H1 (cell line): ENCODE data around the gene CEP83.

Experiments used
- CEBPB ChIP-seq: IDR thresholded peaks from 2 replicates; pipeline ENCODE4 v1.6.1; 2012; ENCODE audit warnings: low read depth, low read length
- CTCF ChIP-seq, 3 experiments: IDR thresholded peaks; 1 replicate in 2 of 3; 2 replicates in 1 of 3; pipeline versions ENCODE4 v1.5.1 to v1.6.1; 2011; ENCODE audit warnings: low read length in 3 of 3, mild to moderate bottlenecking in 3 of 3, inconsistent platforms in 2 of 3, low read depth in 1 of 3, moderate library complexity in 1 of 3; ENCODE audit not compliant: insufficient read depth in 1 of 3; ENCODE audit errors: control extremely low read depth in 1 of 3
- E2F6 ChIP-seq: IDR thresholded peaks from 2 replicates; pipeline ENCODE4 v1.6.1; 2012; ENCODE audit warnings: inconsistent platforms
- EP300 ChIP-seq, 2 experiments: IDR thresholded peaks; 1 replicate in 1 of 2; 2 replicates in 1 of 2; pipeline ENCODE4 v1.6.1; 2011 to 2012; ENCODE audit warnings: low read depth in 2 of 2, low read length in 2 of 2, mild to moderate bottlenecking in 2 of 2, borderline replicate concordance in 1 of 2, inconsistent platforms in 1 of 2, moderate library complexity in 1 of 2
- EZH2 ChIP-seq: fragments of 200-600 bp; sonication (generic); IDR thresholded peaks from 2 replicates; pipeline ENCODE4 v1.7.1; 2012; ENCODE audit warnings: low read depth, mild to moderate bottlenecking, moderate library complexity, low read length, inconsistent platforms; ENCODE audit not compliant: severe bottlenecking
- FOSL1 ChIP-seq: IDR thresholded peaks from 2 replicates; pipeline ENCODE4 v1.6.1; 2011; ENCODE audit warnings: mild to moderate bottlenecking, low read depth, low read length, moderate library complexity; ENCODE audit not compliant: insufficient read depth
- GTF2F1 ChIP-seq: IDR thresholded peaks from 2 replicates; pipeline ENCODE4 v1.6.1; 2012; ENCODE audit warnings: low read depth, low read length, improper control_type of control experiment, borderline replicate concordance
- JUN ChIP-seq: IDR thresholded peaks from 2 replicates; pipeline ENCODE4 v1.6.1; 2011; ENCODE audit warnings: low read depth, mild to moderate bottlenecking, improper control_type of control experiment, low read length
- MAX ChIP-seq: IDR thresholded peaks from 2 replicates; pipeline ENCODE4 v1.6.1; 2012; ENCODE audit warnings: inconsistent platforms
- POLR2A ChIP-seq, 2 experiments: IDR thresholded peaks; 1 replicate in 1 of 2; 2 replicates in 1 of 2; pipeline ENCODE4 v1.6.1; 2011; ENCODE audit warnings: low read depth in 2 of 2, low read length in 2 of 2, mild to moderate bottlenecking in 2 of 2; ENCODE audit errors: control extremely low read depth in 1 of 2
- POLR2AphosphoS5 ChIP-seq: IDR thresholded peaks from 2 replicates; pipeline ENCODE4 v1.6.1; 2011; ENCODE audit warnings: low read depth, low read length
- RAD21 ChIP-seq, 2 experiments: IDR thresholded peaks in 1 of 2; conservative IDR thresholded peaks in 1 of 2; 2 replicates each; pipeline ENCODE4 v1.6.1; 2011; ENCODE audit warnings: low read depth in 2 of 2, low read length in 2 of 2, improper control_type of control experiment in 1 of 2, inconsistent platforms in 1 of 2, mild to moderate bottlenecking in 1 of 2, moderate library complexity in 1 of 2

DNA sequence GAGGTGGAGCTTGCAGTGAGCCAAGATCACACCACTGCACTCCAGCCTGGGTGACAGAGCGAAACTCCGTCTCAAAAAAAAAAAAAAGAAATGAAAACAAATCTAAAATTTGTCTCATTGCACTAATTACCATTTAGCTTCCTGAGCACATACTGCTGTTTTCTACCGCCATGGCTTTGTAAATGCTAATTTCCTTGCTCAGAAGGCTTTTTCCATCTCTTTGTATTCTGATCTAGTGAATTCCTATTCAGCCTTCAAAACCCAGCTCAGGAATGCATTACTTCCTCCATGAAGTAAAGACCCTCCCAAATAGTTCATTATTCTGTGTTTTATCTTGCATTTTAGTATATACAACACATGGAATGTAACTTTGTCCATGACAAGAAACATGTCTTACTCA, 33.6 kb downstream of the CEP83 start:
- TF ChIP-seq GTF2F1, result no peak
- no peak for TF ChIP-seq CTCF (IDR thresholded peaks at IDR 0.05; ENCODE audit: control extremely low read depth in 1 of 3, insufficient read depth in 1 of 3, low read depth in 1 of 3, low read length in 3 of 3)
- no peak for TF ChIP-seq RAD21 (IDR thresholded peaks at IDR 0.05 in 1 of 2, conservative IDR thresholded peaks at IDR 0.05 in 1 of 2; ENCODE audit: low read depth in 2 of 2, low read length in 2 of 2)
- no peak for TF ChIP-seq MAX
- no peak for TF ChIP-seq FOSL1
- no peak for TF ChIP-seq CEBPB
- no peak for TF ChIP-seq JUN
- no peak for TF ChIP-seq EP300 (IDR thresholded peaks at IDR 0.05; ENCODE audit: borderline replicate concordance in 1 of 2, low read depth in 2 of 2, low read length in 2 of 2)
- TF ChIP-seq E2F6, result no peak
- no peak for TF ChIP-seq POLR2A (IDR thresholded peaks at IDR 0.05; ENCODE audit: control extremely low read depth in 1 of 2, low read depth in 2 of 2, low read length in 2 of 2)
- no peak for TF ChIP-seq EZH2
- TF ChIP-seq POLR2AphosphoS5, result no peak
